Measurements from ENCODE around the gene FBXL13. TPM values are rescaled to one million over a fixed set of nuclear protein-coding genes. Genes with fewer than 3 reads are reported as not detected.
A peak's percentile ranks its signal among the peaks of the same experiment; 100 is the strongest.
"Not testable (repeated sequence)": the region's sequence is repeated elsewhere in the genome, so short reads cannot be mapped to it uniquely, and the experiment has no call there.

The FBXL13 gene
- 0.75 and 0.76 TPM in 2 replicates for total RNA-seq (2014; rRNA removed; shearing (Covaris generic))

DNA sequence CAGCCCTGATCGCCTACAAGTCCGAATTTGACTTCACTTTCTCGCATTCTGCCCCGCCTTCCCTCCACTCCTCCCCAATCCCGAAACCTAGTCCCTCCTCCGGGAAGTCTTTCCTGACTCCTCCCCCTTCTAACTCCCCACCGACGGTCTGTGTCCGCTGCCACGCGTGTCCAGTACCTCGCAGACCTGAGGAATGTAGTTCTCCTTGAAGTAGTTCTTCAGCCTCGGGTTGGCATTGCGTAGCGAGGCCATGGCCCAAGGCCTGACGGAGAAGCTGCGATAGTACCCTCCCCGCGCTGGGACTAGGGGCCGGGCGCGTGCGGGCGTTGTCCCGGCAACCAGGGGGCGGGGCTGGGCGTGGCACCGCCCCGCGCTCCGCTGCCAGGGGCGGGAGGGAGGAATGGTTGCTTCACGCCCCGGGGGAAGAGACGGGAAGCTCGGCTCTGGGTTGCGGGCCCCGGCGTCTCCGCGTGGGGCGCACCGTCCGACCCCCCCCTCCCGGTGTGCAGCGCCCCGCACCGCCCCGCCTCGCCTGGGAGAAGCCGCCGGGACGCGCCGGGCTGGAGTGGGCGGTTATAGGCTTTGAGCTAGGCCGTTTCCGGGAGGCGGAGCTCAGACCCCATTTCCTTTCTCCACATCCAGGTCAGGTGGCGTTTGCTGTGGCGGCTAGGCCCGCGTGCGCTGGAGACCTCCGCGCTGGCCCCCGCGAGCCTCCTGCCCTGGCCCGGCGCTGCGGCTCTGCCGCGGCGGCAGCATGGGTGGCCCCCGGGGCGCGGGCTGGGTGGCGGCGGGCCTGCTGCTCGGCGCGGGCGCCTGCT is at the start of gene FBXL13, which contains the start of gene ARMC10:
FBXL13 (minus strand) TSS at position 278 of the 818 bp plus-strand sequence.
ARMC10 (plus strand) TSS at position 622 of the 818 bp plus-strand sequence; CDS start at position 755, 133 bp downstream.
- Histone ChIP-seq H3K9me3 (replicated peaks) (no peaks in the 10 kb centered on the region), H3K4me1 (peaks cover 5% of the 10 kb centered on the region), H3K27ac (peak within 1 kb of the TSS; percentile 48; the same call in 1 of the 2 replicates), H3K36me3 (peaks cover 3% of the 10 kb centered on the region; the same call in 1 of the 2 replicates), H3K27me3 (no peaks in the 10 kb centered on the region), H3K4me3 (peak within 1 kb of the TSS; percentile 82)
- DNase-seq, result peak; percentile 92 to 94

- H3K36me3 ChIP-seq, result peaks cover 17% of the 10 kb centered on the region
- no peak for DNase-seq
- H3K9me3 ChIP-seq (replicated peaks), result no peaks in the 10 kb centered on the region
- no peak overlapping the region for H3K27ac ChIP-seq
- no peaks in the 10 kb centered on the region for H3K27me3 ChIP-seq
- H3K4me3 ChIP-seq, result no peak overlapping the region
- H3K4me1 ChIP-seq, result no peaks in the 10 kb centered on the region
Observed at GRCh38 chr7:103123529-103123928, 48.9 kb upstream of the FBXL13 start.

- H3K27ac ChIP-seq, result no peak overlapping the region
- no peak for DNase-seq
- H3K4me1 ChIP-seq, result no peaks in the 10 kb centered on the region
- no peak overlapping the region for H3K4me3 ChIP-seq
- H3K27me3 ChIP-seq, result no peaks in the 10 kb centered on the region
- peaks cover 9% of the 10 kb centered on the region; the same call in 1 of the 2 replicates for H3K36me3 ChIP-seq
- no peaks in the 10 kb centered on the region for H3K9me3 ChIP-seq (replicated peaks)
Observed at GRCh38 chr7:103121641-103122040, 47.0 kb upstream of the FBXL13 start.

DNA sequence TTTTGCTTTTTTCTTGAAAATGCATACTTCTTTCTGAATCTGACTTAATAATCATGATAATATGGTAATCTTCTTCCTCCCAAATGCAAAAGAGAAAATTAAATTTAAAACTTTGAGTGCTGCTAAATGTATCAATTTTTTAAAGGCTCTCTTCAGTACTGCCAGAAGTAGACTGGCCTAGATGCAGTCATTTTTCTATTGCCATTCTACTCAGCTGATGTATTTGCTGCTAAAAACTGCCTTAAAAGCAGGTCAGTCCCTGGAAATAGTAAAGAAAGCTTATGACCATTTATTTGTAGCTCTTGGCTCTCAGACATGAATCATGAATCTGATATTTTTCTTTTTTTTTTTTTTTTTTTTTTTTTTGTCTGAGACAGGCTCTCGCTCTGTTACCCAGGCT is 45.8 kb upstream of the FBXL13 start:
- Histone ChIP-seq H3K27me3 (no peaks in the 10 kb centered on the region), H3K4me1 (no peaks in the 10 kb centered on the region), H3K27ac (no peak overlapping the region), H3K36me3 (peaks cover 9% of the 10 kb centered on the region; the same call in 1 of the 2 replicates), H3K9me3 (replicated peaks) (no peaks in the 10 kb centered on the region), H3K4me3 (no peak overlapping the region)
- DNase-seq, result no peak

DNA sequence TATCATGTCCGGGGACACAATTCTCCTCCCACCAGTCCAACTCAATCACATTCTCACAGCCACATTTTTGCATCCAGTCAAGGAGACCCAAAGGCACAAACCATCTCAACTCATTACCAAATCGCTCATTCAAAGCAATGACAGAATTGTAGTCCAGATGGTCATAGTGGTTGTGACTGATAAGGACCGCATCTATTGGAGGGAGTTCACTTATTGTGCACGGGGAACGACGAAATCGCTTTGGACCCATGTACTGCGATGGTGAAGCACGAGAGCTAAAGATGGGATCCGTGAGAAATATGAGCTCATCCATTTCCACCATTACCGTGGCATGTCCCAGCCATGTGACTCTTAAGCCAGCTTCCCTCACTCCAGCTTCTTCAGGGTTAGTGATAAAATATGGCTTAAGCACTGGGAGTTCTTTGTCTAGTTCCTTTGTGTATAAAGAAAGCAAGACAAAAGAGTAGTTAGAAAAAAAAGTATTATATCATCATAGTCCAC is 45.2 kb upstream of the FBXL13 start:
- H3K27me3 ChIP-seq, result no peaks in the 10 kb centered on the region
- no peak overlapping the region for H3K27ac ChIP-seq
- H3K9me3 ChIP-seq (replicated peaks), result no peaks in the 10 kb centered on the region
- peaks cover 6% of the 10 kb centered on the region; the same call in 1 of the 2 replicates for H3K36me3 ChIP-seq
- DNase-seq, result no peak
- H3K4me3 ChIP-seq, result no peak overlapping the region
- H3K4me1 ChIP-seq, result no peaks in the 10 kb centered on the region

GRCh38 chr7:103117465-103117864 is 42.9 kb upstream of the FBXL13 start:
- no peaks in the 10 kb centered on the region for H3K9me3 ChIP-seq (replicated peaks)
- H3K27ac ChIP-seq, result no peak overlapping the region
- 0 out of 2 replicates have a peak, but pooled peaks cover 4% of the 10 kb centered on the region for H3K4me1 ChIP-seq
- no peak overlapping the region for H3K4me3 ChIP-seq
- no peak for DNase-seq
- peaks cover 6% of the 10 kb centered on the region for H3K36me3 ChIP-seq
- no peaks in the 10 kb centered on the region for H3K27me3 ChIP-seq

DNA sequence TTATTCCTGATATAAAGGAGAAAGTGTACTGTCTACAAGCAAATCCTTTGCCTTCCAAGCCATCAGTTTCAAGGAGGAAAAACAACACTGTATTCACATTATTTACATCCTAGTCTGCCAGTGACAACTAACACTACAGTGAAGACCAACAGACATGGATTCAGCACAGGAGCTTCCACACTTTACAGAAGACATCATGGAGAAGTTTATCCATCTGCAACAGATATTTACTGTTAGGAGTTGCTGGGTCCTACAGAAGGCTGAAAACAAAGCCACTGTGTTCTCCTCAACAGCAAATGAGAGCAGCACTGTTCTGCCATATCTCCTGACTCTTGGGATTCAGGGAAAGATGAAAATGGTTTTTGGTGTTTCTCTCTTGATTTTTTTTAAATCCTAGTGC is 42.4 kb upstream of the FBXL13 start:
- no peaks in the 10 kb centered on the region for H3K27me3 ChIP-seq
- no peak overlapping the region for H3K4me3 ChIP-seq
- no peak overlapping the region for H3K27ac ChIP-seq

GRCh38 chr7:103116511-103116910 is 41.9 kb upstream of the FBXL13 start:
- no peak for DNase-seq
- H3K4me3 ChIP-seq, result no peak overlapping the region
- no peaks in the 10 kb centered on the region for H3K27me3 ChIP-seq
- 0 out of 2 replicates have a peak, but pooled peaks cover 4% of the 10 kb centered on the region for H3K4me1 ChIP-seq
- no peak overlapping the region for H3K27ac ChIP-seq
- H3K9me3 ChIP-seq (replicated peaks), result no peaks in the 10 kb centered on the region
- H3K36me3 ChIP-seq, result peaks cover 6% of the 10 kb centered on the region

More for the DNA sequence above, 42.4 kb upstream of the FBXL13 start:
- no peak for DNase-seq
- peaks cover 6% of the 10 kb centered on the region for H3K36me3 ChIP-seq
- H3K4me1 ChIP-seq, result 0 out of 2 replicates have a peak, but pooled peaks cover 4% of the 10 kb centered on the region
- H3K9me3 ChIP-seq (replicated peaks), result no peaks in the 10 kb centered on the region

DNA sequence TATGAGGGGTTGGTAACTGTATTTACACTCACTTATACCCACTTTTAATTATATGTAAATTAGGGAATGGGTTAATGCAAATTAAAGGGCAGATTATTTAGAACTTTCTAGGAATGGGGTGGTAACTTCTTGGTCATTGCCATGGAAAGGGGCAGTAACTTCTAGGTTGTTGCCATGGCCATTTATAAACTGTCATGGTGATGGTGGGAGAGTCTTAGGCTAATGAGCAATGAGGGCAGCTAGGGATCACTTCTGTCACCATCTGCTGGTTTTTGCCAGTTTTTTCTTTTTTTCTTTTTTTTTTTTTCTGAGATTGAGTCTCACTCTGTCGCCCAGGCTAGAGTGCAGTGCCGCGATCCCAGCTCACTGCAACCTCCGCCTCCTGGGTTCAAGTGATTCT is 41.2 kb upstream of the FBXL13 start:
- Histone ChIP-seq H3K4me1 (0 out of 2 replicates have a peak, but pooled peaks cover 4% of the 10 kb centered on the region), H3K36me3 (peaks cover 6% of the 10 kb centered on the region), H3K27ac (no peak overlapping the region), H3K27me3 (no peaks in the 10 kb centered on the region), H3K4me3 (no peak overlapping the region), H3K9me3 (replicated peaks) (no peaks in the 10 kb centered on the region)
- no peak for DNase-seq

DNA sequence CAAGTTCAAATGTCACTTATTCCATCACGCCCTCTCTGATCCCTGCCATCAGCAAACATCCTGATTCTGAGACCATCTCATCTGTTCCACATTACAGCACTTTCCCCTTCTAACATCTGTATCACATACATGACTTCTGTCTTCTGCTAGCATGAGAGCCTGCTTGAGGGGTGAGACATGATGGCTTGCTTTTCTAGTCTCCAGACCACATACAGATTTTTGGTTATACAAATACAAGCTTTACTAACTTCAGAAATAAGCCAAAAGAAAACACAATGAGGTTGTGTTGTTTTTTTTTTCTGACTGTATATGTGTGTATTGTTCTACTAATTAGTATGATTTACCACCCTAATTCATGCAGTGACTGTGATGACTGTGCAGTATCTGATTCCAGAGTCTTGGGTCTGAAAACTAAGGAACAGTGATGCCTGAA is 40.0 kb upstream of the FBXL13 start:
- Histone ChIP-seq H3K27ac (no peak overlapping the region), H3K4me1 (0 out of 2 replicates have a peak, but pooled peaks cover 4% of the 10 kb centered on the region), H3K4me3 (no peak overlapping the region), H3K9me3 (replicated peaks) (no peaks in the 10 kb centered on the region; the same call in 1 of the 2 replicates), H3K36me3 (peaks cover under 1% of the 10 kb centered on the region), H3K27me3 (no peaks in the 10 kb centered on the region)
- DNase-seq, result no peak

DNA sequence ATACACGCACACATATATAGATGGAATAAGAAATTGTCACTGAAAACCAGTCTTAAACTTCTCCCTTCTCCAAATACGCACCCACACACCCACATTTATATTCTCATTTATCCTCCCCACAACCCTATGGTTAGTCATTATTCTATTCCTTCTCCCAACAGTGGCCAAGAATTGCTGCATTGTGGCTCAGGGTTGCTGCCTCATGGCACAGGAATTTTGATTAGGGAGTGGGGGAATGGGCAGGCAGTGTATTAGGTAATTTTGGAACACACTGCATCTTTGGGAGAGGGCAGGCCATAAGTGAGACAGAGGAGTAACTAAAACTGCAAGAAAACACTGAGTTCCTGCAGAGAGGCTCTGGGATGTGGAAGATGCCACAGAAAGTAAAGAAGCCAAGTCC is 38.6 kb upstream of the FBXL13 start:
- Histone ChIP-seq H3K4me3 (no peak overlapping the region), H3K27me3 (no peaks in the 10 kb centered on the region), H3K27ac (no peak overlapping the region), H3K4me1 (0 out of 2 replicates have a peak, but pooled peaks cover 4% of the 10 kb centered on the region), H3K9me3 (replicated peaks) (peaks cover 2% of the 10 kb centered on the region; the same call in 1 of the 2 replicates), H3K36me3 (no peaks in the 10 kb centered on the region; the same call in none of the 2 replicates)
- peak; percentile 30 to 36 for DNase-seq

DNA sequence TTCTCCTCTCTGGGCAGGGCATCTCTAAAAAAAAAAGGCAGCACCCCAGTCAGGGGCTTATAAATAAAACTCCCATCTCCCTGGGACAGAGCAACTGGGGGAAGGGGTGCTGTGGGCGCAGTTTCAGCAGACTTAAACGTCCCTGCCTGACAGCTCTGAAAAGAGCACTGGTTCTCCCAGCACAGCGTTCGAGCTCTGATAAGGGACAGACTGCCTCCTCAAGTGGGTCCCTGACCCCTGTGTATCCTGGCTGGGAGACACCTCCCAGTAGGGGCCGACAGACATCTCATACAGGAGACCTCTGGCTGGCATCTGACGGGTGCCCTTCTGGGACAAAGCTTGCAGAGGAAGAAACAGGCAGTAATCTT is 32.1 kb upstream of the FBXL13 start:
- DNase-seq; H3K4me3 ChIP-seq; H3K27me3 ChIP-seq; H3K9me3 ChIP-seq (replicated peaks); H3K4me1 ChIP-seq; H3K27ac ChIP-seq: not testable (repeated sequence)
- H3K36me3 ChIP-seq, result peaks cover 10% of the 10 kb centered on the region

- Histone ChIP-seq H3K36me3 (peaks cover 16% of the 10 kb centered on the region), H3K9me3 (replicated peaks) (peaks cover 2% of the 10 kb centered on the region; the same call in 1 of the 2 replicates), H3K4me1 (no peaks in the 10 kb centered on the region), H3K27me3 (no peaks in the 10 kb centered on the region), H3K4me3 (no peak overlapping the region), H3K27ac (no peak overlapping the region)
- DNase-seq, result no peak
Observed at GRCh38 chr7:103106005-103106702, 31.6 kb upstream of the FBXL13 start.

DNA sequence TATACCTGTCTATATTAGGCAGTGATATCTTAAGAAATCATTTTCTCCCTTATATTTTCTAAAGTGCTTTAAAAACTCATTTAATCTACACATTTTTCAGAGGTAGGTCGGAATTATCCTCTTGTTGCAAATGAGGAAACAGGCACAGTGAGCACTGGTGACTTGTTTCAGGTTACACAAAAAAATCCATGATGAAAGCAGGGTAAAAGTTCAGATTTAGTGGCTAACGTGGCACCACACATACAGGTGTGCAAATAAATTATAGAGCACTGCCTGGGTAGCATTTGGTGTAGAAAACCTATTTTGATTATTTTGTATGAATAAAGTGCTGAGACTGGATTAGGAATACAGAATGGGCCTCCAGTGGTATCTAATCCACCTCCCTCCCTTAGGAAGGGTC is 26.9 kb upstream of the FBXL13 start:
- no peaks in the 10 kb centered on the region for H3K27me3 ChIP-seq
- peaks cover 32% of the 10 kb centered on the region for H3K36me3 ChIP-seq
- no peaks in the 10 kb centered on the region for H3K4me1 ChIP-seq
- H3K9me3 ChIP-seq (replicated peaks), result no peaks in the 10 kb centered on the region
- H3K27ac ChIP-seq, result no peak overlapping the region
- DNase-seq, result no peak
- H3K4me3 ChIP-seq, result no peak overlapping the region

- no peak for DNase-seq
- no peaks in the 10 kb centered on the region for H3K4me1 ChIP-seq
- no peaks in the 10 kb centered on the region for H3K27me3 ChIP-seq
- peaks cover 36% of the 10 kb centered on the region for H3K36me3 ChIP-seq
- no peak overlapping the region for H3K4me3 ChIP-seq
- no peaks in the 10 kb centered on the region for H3K9me3 ChIP-seq (replicated peaks)
- H3K27ac ChIP-seq, result no peak overlapping the region
Observed at GRCh38 chr7:103100348-103100747, 25.8 kb upstream of the FBXL13 start.

All from SJCRH30 (cell line).